HepG2 (cell line): ENCODE measurements around the gene NDC80. TPM values are rescaled to one million over a fixed set of nuclear protein-coding genes. Genes with fewer than 3 reads are reported as not detected.
A peak's percentile ranks its signal among the peaks of the same experiment; 100 is the strongest.

ENCODE experiments used
- ATAC-seq: fragments of 200-7000 bp; cut with Tn5 transposase; 3 replicates; pipeline ENCODE4 v1.9.1; 2020; ENCODE audit warnings: mild to moderate bottlenecking, moderate library complexity
- BruUV-seq: library from RNA; stranded (reverse); fragments of 400-500 nt; replicated peaks from 2 replicates; lab custom pipeline; 2021; lab: Mats Ljungman, UMichigan
- CTCF ChIA-PET: fragments of 300-600 bp; formaldehyde crosslinking; extraction: SDS; loops from one replicate; lab custom pipeline; 2021; ENCODE audit warnings: low total read pairs, inconsistent platforms, low intra/inter-chr PET ratio; lab: Yijun Ruan, JAX
- POLR2A ChIA-PET: fragments of 350-600 bp; sonication (Branson Sonifier 250); formaldehyde crosslinking; loops from one replicate; lab custom pipeline; 2020; ENCODE audit warnings: antibody characterized with exemption, inconsistent platforms; lab: Yijun Ruan, JAX
- DNase-seq: peaks from one replicate; pipeline ENCODE4 v3.0.0-alpha.2; 2015; ENCODE audit warnings: low spot score
- FAIRE-seq: peaks from 3 replicates; lab custom pipeline; 2011; peaks lifted over from hg19 to GRCh38; lab: Jason Lieb, UNC
- H2AFZ ChIP-seq: one replicate; pipeline ENCODE4 v1.6.1; 2011; ENCODE audit warnings: low read length, inconsistent platforms
- H3K27ac ChIP-seq: fragments of 300-600 bp; 3 replicates; pipeline ENCODE4 v1.8.0; 2011; ENCODE audit warnings: mixed run types, mild to moderate bottlenecking, mixed read lengths, low read length, inconsistent platforms; ENCODE audit not compliant: insufficient read depth; ENCODE audit errors: extremely low read length
- H3K27me3 ChIP-seq, 2 experiments: fragments of 200-600 bp in 1 of 2; 2 replicates in 1 of 2; 3 replicates in 1 of 2; pipeline versions ENCODE4 v1.6.0 to v1.8.0; 2011; ENCODE audit warnings: low read length in 2 of 2, mild to moderate bottlenecking in 2 of 2, moderate library complexity in 2 of 2, inconsistent platforms in 1 of 2; ENCODE audit not compliant: insufficient read depth in 2 of 2, control insufficient read depth in 1 of 2
- H3K36me3 ChIP-seq, 2 experiments: fragments of 200-600 bp in 1 of 2; replicated peaks in 1 of 2; 2 replicates in 1 of 2; 3 replicates in 1 of 2; pipeline versions ENCODE4 v1.5.1 to v1.8.0; 2011; ENCODE audit warnings: low read length in 2 of 2, inconsistent platforms in 1 of 2; ENCODE audit not compliant: insufficient read depth in 2 of 2, control insufficient read depth in 1 of 2
- H3K4me1 ChIP-seq: 2 replicates; pipeline ENCODE4 v1.5.1; 2012; ENCODE audit warnings: low read length, inconsistent platforms; ENCODE audit not compliant: insufficient read depth
- H3K4me2 ChIP-seq: 2 replicates; pipeline ENCODE4 v1.6.0; 2011; ENCODE audit warnings: low read depth, low read length, inconsistent platforms
- H3K4me3 ChIP-seq, 3 experiments: fragments of 200-600 bp in 1 of 3; sonication (generic), shearing (Covaris generic) in 1 of 3; replicated peaks in 1 of 3; 2 replicates each; pipeline ENCODE4 v1.5.1; 2011 to 2016; ENCODE audit warnings: low read length in 3 of 3, inconsistent platforms in 2 of 3, low read depth in 2 of 3, mild to moderate bottlenecking in 2 of 3, control low read depth in 1 of 3, mixed read lengths in 1 of 3; ENCODE audit not compliant: insufficient read depth in 1 of 3
- H3K79me2 ChIP-seq: one replicate; pipeline ENCODE4 v1.6.1; 2011; ENCODE audit warnings: low read length, inconsistent platforms; ENCODE audit not compliant: insufficient read depth
- H3K9ac ChIP-seq: 2 replicates; pipeline ENCODE4 v1.6.0; 2011; ENCODE audit warnings: mild to moderate bottlenecking, low read depth, low read length, inconsistent platforms; ENCODE audit not compliant: insufficient read depth
- H3K9me3 ChIP-seq: 2 replicates; pipeline ENCODE4 v1.5.1; 2012; ENCODE audit warnings: mild to moderate bottlenecking, low read length
- H4K20me1 ChIP-seq: 2 replicates; pipeline ENCODE4 v1.6.0; 2011; ENCODE audit warnings: inconsistent platforms, mild to moderate bottlenecking, low read length, moderate library complexity; ENCODE audit not compliant: insufficient read depth
- FOXA1 ChIP-seq, 2 experiments: fragments of 450-650 bp in 1 of 2; sonication (generic) in 1 of 2; formaldehyde crosslinking in 1 of 2; IDR thresholded peaks; 2 replicates each; pipeline versions ENCODE4 v1.4.0 to v1.6.1; 2016 to 2020; ENCODE audit warnings: missing genetic modification reagents in 1 of 2
- KAT7 ChIP-seq: IDR thresholded peaks from 2 replicates; pipeline ENCODE4 v1.6.1; 2018; ENCODE audit warnings: borderline replicate concordance, missing compliant biosample characterization
- NFATC3 ChIP-seq: sonication (generic); formaldehyde crosslinking; IDR thresholded peaks from 2 replicates; pipeline ENCODE4 v1.5.1; 2020; ENCODE audit warnings: mild to moderate bottlenecking, missing genetic modification reagents
- SP2 ChIP-seq: sonication (generic); formaldehyde crosslinking; IDR thresholded peaks from 2 replicates; pipeline ENCODE4 v1.5.1; 2020; ENCODE audit warnings: mild to moderate bottlenecking, missing genetic modification reagents
- SRSF4 ChIP-seq: fragments of 200-400 bp; formaldehyde crosslinking; IDR thresholded peaks from one replicate; pipeline ENCODE4 v1.6.1; 2018; ENCODE audit warnings: mild to moderate bottlenecking, low read depth, low read length, moderate library complexity; ENCODE audit not compliant: poor library complexity, severe bottlenecking
- ZBTB1 ChIP-seq: sonication (generic); formaldehyde crosslinking; IDR thresholded peaks from 2 replicates; pipeline ENCODE4 v1.4.0; 2020; ENCODE audit warnings: missing genetic modification reagents, borderline replicate concordance
- ZNF552 ChIP-seq: sonication (generic); formaldehyde crosslinking; IDR thresholded peaks from 2 replicates; pipeline ENCODE4 v1.9.0; 2022; ENCODE audit warnings: missing genetic modification reagents, mild to moderate bottlenecking, borderline replicate concordance
- WGBS: methylation state at CpG from one replicate; pipeline ENCODE4 v1.1.6; 2017; ENCODE audit warnings: low lambda C conversion rate; 5-methylcytosine and 5-hydroxymethylcytosine counted together
- in situ Hi-C: cut with HindIII; loops from 2 replicates; pipeline ENCODE4 v1.10.0; 2017; ENCODE audit warnings: low pct_unique_long_range_greater_than_20kb; ENCODE audit not compliant: extremely low pct_ligation_motif_present
- intact Hi-C: fragments of 100-400 bp; cut with micrococcal nuclease; formaldehyde crosslinking; loops from one replicate; pipeline ENCODE4 v1.10.0; 2022; ENCODE audit not compliant: unreplicated experiment
- polyA plus RNA-seq, 8 experiments: library from polyadenylated mRNA; depleted of rRNA in 3 of 8; stranded (reverse) in 7 of 8; unstranded in 1 of 8; fragments of >200 nt; fragmentation: Illumina TruSeq in 4 of 8; extraction: Trizol in 4 of 8; gene quantifications; 2 replicates each; pipeline versions ENCODE4 v1.2.1 to v1.2.3, GENCODE V29; 2011 to 2016; ENCODE audit warnings: low read depth in 4 of 8, missing spikeins in 1 of 8, mixed read lengths in 1 of 8; ENCODE audit not compliant: insufficient read depth in 1 of 8
- total RNA-seq, 5 experiments: library from RNA; depleted of rRNA; stranded (reverse); fragments of >200 nt; fragmentation: Illumina TruSeq; extraction: Trizol; gene quantifications; 2 replicates each; pipeline ENCODE4 v1.2.3, GENCODE V29; 2016; ENCODE audit warnings: low read depth in 1 of 5
- TF ChIP-seq, protein P1 (sequence below): sonication (generic); formaldehyde crosslinking; IDR thresholded peaks from 2 replicates; pipeline ENCODE4 v1.8.0; 2022; ENCODE audit warnings: low read depth, missing genetic modification reagents
- TF ChIP-seq, protein P2 (sequence below), 2 experiments: sonication (generic) in 1 of 2; formaldehyde crosslinking in 1 of 2; IDR thresholded peaks; 2 replicates each; pipeline versions ENCODE4 v1.6.1 to v1.9.0; 2014 to 2022; ENCODE audit warnings: antibody characterized with exemption in 1 of 2, borderline replicate concordance in 1 of 2, inconsistent platforms in 1 of 2, low read depth in 1 of 2, missing genetic modification reagents in 1 of 2
- TF ChIP-seq, protein P3 (sequence below): sonication (generic); formaldehyde crosslinking; IDR thresholded peaks from 2 replicates; pipeline ENCODE4 v1.8.0; 2023; ENCODE audit warnings: mild to moderate bottlenecking, missing genetic modification reagents

NDC80 gene
- total and polyA plus RNA-seq, 2 of the 13 experiments (the other 11 are each of a cell fraction or from before 2014, with no cell fraction given) = 9.6 to 33.0 TPM

DNA sequence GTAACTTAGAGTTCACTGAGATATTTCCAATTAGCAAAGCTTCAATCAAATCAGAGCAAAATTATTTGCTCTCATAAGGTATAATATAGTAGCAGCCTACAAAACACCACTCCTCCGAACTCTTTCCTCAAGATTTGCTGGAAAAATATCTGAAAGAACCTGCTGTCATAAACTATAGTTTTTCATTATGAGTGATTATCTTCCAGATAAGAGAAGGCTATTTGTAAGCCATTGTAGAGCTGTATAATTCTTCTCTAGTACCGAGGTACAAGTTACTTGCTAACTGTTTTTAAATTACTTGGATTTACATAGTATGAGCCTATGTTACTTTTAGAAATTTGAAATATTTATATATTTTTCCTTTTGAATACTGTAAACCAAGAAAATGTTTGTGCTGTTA lies 2.1 kb downstream of the NDC80 start:
- H3K4me3 ChIP-seq = peak overlapping the region; percentile 82 to 89 (median 83); a peak in 5 of 6 replicates
- ATAC-seq (no peak), FAIRE-seq (no peak), DNase-seq (no peak)
- no peak overlapping the region for H2AFZ ChIP-seq
- intact Hi-C loops (loop anchor here (2.0 kb wide), 1 partner anchor 81 kb away; the partner anchor contains the start of gene SMCHD1), in situ Hi-C loops (loop anchor here (25.0 kb wide), 1 partner anchor 1711 kb away; no protein-coding TSS in a partner anchor)
- peaks cover 23% of the 10 kb centered on the region for H3K4me1 ChIP-seq
- no peak overlapping the region for H3K27ac ChIP-seq
- CTCF ChIA-PET = no interaction called here
- TF ChIP-seq NFATC3 = no peak
- TF ChIP-seq FOXA1 (IDR thresholded peaks at IDR 0.05) = no peak
- TF ChIP-seq FOXA1 (CRISPR knock-in tag; IDR thresholded peaks at IDR 0.05) = no peak
- TF ChIP-seq, protein P1, sequence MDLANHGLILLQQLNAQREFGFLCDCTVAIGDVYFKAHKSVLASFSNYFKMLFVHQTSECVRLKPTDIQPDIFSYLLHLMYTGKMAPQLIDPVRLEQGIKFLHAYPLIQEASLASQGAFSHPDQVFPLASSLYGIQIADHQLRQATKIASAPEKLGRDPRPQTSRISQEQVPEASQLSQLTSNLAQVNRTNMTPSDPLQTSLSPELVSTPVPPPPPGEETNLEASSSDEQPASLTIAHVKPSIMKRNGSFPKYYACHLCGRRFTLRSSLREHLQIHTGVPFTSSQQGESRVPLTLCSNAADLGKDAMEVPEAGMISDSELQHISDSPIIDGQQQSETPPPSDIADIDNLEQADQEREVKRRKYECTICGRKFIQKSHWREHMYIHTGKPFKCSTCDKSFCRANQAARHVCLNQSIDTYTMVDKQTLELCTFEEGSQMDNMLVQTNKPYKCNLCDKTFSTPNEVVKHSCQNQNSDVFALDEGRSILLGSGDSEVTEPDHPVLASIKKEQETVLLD = no peak
- TF ChIP-seq, protein P2, sequence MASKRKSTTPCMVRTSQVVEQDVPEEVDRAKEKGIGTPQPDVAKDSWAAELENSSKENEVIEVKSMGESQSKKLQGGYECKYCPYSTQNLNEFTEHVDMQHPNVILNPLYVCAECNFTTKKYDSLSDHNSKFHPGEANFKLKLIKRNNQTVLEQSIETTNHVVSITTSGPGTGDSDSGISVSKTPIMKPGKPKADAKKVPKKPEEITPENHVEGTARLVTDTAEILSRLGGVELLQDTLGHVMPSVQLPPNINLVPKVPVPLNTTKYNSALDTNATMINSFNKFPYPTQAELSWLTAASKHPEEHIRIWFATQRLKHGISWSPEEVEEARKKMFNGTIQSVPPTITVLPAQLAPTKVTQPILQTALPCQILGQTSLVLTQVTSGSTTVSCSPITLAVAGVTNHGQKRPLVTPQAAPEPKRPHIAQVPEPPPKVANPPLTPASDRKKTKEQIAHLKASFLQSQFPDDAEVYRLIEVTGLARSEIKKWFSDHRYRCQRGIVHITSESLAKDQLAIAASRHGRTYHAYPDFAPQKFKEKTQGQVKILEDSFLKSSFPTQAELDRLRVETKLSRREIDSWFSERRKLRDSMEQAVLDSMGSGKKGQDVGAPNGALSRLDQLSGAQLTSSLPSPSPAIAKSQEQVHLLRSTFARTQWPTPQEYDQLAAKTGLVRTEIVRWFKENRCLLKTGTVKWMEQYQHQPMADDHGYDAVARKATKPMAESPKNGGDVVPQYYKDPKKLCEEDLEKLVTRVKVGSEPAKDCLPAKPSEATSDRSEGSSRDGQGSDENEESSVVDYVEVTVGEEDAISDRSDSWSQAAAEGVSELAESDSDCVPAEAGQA (IDR thresholded peaks at IDR 0.05; ENCODE audit: low read depth) = no peak
- TF ChIP-seq, protein P2 (CRISPR knock-in tag; IDR thresholded peaks at IDR 0.05; ENCODE audit: borderline replicate concordance) = no peak
- no peak for TF ChIP-seq KAT7
- TF ChIP-seq, protein P3, sequence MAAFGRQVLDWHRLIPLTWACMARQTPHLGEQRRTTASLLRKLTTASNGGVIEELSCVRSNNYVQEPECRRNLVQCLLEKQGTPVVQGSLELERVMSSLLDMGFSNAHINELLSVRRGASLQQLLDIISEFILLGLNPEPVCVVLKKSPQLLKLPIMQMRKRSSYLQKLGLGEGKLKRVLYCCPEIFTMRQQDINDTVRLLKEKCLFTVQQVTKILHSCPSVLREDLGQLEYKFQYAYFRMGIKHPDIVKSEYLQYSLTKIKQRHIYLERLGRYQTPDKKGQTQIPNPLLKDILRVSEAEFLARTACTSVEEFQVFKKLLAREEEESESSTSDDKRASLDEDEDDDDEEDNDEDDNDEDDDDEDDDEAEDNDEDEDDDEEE (CRISPR knock-in tag) = no peak
- TF ChIP-seq ZNF552 = no peak
- TF ChIP-seq ZBTB1 (CRISPR knock-in tag) = no peak
- no peak for TF ChIP-seq SRSF4
- TF ChIP-seq SP2 (CRISPR knock-in tag) = no peak
- H3K79me2 ChIP-seq = peaks cover 52% of the 10 kb centered on the region
- no peaks in the 10 kb centered on the region for H3K9me3 ChIP-seq
- H3K27me3 ChIP-seq = no peaks in the 10 kb centered on the region; a peak in 1 of 5 replicates
- 38% methylated on average over 2 of the region's 2 CpGs for WGBS
- H3K4me2 ChIP-seq = peak overlapping the region; percentile 92
- POLR2A ChIA-PET = no interaction called here
- no TSS peak for BruUV-seq
- H3K9ac ChIP-seq = peak overlapping the region; percentile 98
- H3K36me3 ChIP-seq = peaks cover 2 to 33% of the 10 kb centered on the region in 2 experiments; a peak in 4 of 5 replicates
- no peaks in the 10 kb centered on the region for H4K20me1 ChIP-seq
